Measurements from ENCODE around the gene BATF2.
"Not testable (repeated sequence)": the region's sequence is repeated elsewhere in the genome, so short reads cannot be mapped to it uniquely, and the experiment has no call there.

Gene BATF2

GRCh38 chr11:64996710-64997380 lies at the start of gene BATF2:
Gene BATF2 (minus strand): TSS chr11:64996971. CDS start chr11:64996914, 57 bp downstream.
- peak; percentile 70 for DNase-seq

DNA sequence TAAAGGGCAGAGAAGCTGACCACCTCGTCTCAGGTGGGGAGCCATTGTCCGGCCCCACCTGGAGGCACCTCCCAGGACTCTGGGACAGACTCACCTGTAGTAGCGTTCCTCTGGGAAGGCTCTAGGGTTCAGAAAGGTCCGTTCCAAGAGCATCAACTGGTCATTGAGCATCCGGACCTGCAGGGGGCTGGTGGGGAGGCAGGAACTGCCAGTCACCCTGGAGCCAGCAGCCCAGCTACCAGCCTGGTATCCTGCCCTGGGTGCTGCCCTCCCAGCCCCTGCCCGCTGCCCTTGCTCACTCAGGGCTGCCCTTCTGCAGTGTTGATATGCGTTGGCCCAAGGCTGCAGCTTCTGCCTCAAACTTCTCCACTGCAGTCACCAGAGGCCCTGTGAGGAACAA lies 49.0 kb upstream of the BATF2 start:
- no peak for DNase-seq

DNA sequence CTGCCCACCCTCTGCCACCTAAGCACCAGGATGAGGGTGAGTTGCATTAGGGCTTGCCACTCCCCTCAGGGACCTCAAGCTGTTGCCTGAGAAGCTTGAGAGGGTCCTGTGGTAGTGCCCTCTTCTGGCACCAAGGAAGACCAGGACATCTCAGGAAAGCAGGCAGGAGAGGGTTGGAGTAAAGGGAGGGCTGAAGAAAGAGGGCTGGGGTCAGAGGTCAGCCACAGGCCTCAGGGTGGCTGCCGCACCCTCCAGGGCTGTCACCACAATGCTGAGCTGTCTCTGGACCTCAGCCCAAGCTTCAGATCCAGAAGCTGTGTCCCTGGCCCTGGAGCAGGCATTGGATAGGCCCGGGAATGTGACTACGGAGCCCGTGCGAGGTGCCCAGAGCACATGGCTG lies 48.3 kb upstream of the BATF2 start:
- no peak for DNase-seq

DNA sequence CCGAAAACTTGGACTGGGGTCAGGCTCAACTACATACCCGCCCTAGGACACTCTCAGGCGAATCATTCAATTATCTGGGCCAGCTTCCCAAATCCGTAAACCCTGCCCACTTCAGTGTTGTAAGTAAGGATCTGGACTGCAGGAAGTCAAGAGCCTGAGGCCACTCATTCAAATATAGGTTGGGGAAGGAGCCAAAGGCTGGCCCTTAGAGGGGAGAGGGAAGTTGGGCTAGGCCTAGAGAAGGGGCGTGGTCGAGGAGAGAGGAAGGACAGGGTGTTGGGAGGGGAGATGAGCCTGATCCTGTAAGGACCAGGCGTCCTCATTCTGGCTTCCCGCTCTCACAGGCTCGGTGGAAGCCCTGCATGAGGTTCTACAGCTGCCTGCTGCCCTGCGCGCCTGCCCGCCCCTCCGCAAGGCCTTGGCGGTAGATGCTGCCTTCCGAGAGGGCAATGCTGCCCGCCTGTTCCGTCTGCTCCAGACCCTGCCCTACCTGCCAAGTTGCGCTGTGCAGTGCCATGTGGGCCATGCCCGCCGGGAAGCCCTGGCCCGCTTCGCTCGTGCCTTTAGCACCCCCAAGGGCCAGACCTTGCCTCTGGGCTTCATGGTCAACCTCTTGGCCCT lies 47.2 kb upstream of the BATF2 start:
- DNase-seq, result no peak

GRCh38 chr11:65042891-65043290 lies 46.1 kb upstream of the BATF2 start:
- no peak for DNase-seq

DNA sequence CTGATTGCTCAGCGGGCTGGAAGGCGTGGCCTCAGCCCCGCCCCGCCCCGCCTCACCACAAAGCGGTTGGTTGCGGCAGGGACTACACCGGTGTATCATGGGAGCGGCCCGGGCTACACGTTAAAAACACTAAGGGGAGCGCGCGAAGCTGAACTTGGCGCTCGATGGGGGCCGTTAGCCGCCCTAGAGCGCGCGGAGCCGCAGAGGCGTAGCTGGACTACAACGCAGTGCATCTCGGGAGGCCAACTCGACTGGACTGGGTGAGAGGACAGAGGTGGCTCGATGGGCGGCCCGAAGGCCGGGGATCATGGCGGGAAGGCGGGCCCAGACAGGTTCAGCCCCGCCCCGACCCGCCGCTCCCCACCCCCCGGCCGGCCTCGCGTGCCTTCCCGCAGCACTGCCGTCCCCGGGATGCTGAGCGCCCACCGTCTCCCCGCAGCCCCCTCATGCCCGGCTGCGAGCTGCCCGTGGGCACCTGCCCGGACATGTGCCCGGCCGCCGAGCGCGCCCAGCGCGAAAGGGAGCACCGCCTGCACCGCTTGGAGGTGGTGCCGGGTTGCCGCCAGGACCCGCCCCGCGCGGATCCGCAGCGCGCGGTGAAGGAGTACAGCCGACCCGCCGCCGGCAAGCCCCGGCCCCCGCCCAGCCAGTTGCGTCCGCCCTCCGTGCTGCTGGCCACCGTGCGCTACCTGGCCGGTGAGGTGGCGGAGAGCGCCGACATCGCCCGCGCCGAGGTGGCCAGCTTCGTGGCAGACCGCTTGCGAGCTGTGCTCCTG lies 44.3 kb upstream of the BATF2 start, which contains the start of gene SAC3D1:
TSS of gene SAC3D1 (plus strand) at position 364 of the 776 bp plus-strand sequence. CDS start at position 447, 83 bp downstream.
- DNase-seq, result peak; percentile 94

DNA sequence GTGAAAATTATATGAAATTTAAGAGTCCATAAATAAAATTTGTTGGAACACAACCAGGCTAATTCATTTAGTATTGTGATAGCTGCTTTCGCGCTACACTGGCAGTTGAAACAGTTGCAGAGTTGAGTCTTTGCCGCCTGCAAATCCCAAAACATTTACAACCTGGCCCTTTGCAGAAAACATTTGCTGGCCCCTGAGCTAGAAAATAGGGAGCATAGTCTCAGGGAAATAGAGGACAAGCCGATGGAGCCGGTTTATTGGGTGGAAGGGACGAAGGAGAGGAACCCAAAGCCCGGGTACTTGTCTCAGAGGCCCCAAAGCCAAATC lies 43.7 kb upstream of the BATF2 start:
- no peak for DNase-seq

DNA sequence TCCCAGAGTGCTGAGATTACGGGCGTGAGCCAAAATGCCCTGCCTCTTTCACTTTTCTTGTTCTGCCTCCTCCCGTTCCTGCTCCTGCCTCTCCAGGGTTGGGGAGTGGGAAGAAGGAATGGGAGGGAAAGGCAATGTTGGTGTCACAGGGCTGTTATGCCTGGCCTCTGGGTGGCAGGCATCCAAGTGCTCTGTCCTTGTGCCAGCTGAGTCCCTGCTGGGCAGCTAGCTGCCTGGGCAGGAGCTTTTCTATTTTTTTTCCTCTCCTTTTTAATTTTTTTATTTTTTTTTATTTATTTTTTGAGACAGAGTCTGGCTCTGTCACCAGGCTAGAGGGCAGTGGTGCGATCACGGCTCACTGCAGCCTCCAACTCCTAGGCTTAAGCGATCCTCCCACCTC lies 40.2 kb upstream of the BATF2 start:
- DNase-seq, result no peak

GRCh38 chr11:65035579-65035978 lies 38.8 kb upstream of the BATF2 start:
- DNase-seq, result no peak

- DNase-seq, result no peak
These were observed 37.7 kb upstream of the BATF2 start for GRCh38 chr11:65034423-65034822.

DNA sequence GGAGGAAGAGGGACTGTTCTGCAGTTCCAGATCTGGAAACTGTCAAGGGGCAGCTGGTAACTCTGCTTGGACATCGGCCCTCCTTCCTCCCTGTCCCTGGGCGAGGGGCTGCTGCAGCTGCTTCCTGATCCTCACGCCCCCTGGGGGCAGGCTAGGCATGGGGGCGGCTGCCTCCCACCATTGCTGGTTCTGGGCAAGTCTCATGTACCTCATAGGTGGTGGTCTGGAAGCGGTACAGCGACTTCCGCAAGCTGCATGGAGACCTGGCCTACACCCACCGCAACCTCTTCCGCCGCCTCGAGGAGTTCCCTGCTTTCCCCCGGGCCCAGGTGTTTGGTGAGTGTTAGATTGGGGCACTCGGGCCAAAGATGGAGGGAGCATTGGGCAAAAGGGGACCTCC lies 35.4 kb upstream of the BATF2 start:
- no peak for DNase-seq

GRCh38 chr11:65027213-65028067 lies 30.7 kb upstream of the BATF2 start, which contains the start of gene SNX15:
Gene SNX15 (plus strand): TSS chr11:65027439. CDS start chr11:65027538, 99 bp downstream.
- peak; percentile 93 for DNase-seq

DNA sequence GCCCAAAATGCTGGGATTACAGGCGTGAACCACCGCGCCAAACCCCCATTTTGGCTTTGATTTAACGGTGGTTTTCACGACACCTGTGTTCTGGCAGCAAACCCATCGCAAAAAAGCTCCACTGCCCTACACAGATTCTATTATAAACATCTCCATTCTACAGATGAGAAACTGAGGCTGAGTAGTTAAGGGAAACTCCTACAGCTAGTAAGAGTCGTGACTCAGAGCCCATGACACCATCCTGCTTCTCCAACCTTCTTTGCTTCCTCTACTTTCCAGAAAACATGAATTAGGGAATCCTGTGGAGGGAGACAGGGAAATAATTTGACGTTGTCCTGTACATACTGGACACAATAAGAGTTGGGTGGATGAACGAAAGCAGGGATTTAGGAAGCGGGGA lies 30.0 kb upstream of the BATF2 start:
- no peak for DNase-seq

- not testable (repeated sequence) for DNase-seq
These were observed 26.7 kb upstream of the BATF2 start for GRCh38 chr11:65023502-65023901.

- DNase-seq, result no peak
These were observed 24.7 kb upstream of the BATF2 start for GRCh38 chr11:65021509-65021908.

- no peak for DNase-seq
These were observed 24.2 kb upstream of the BATF2 start for GRCh38 chr11:65021003-65021402.

- DNase-seq, result no peak
These were observed 23.1 kb upstream of the BATF2 start for GRCh38 chr11:65019824-65020223.

DNA sequence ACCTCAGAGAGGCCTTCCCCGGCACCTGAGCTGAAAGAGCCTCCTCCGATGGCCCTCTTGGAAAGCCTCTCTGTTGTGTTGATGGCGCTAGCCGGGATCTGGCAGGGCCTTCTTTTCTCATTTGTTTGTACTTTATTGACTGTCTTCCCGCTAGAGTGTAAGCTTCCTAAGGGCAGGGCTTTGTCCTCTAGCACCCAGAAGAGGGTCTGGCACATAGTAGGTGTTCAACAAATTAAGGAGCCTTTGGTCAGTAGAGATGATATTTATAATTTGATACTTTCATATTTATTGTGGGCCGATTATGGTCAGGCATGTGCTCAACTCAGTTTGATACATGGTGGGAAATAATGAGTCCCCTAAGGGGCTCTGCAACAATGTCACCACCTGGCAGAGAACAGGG lies 21.2 kb upstream of the BATF2 start:
- DNase-seq, result no peak

GRCh38 chr11:65016705-65017104 lies 19.9 kb upstream of the BATF2 start:
- no peak for DNase-seq

DNA sequence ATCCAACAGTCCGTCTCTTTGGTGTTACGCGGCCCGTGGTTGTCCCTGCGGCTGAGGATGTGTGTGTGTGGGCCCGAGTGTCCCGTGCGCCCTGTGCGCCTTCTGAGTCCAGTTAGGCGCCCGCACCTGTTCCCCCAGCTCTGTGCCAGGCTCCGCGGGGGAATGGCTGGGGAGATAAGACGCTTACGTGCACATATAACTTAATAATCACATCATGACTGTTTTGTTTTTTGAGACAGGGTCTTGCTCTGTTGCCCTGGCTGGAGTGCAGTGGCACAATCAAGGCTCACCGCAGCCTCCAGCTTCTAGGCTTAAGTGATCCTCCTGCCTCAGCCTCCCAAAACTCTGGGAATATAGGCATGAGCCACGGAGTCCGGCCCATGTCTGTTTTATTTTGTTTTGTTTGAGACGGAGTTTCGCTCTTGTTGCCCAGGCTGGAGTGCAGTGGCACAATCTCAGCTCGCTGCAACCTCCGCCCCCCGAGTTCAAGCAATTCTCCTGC lies 18.0 kb upstream of the BATF2 start:
- DNase-seq, result no peak

- DNase-seq, result peak; percentile 72
These were observed 17.3 kb upstream of the BATF2 start, which contains the start of gene ARL2 for GRCh38 chr11:65013888-65014725. Gene ARL2 (plus strand): TSS chr11:65014160. CDS start chr11:65014208, 48 bp downstream.
